EH (cell line): ENCODE measurements around the gene DRGX.

Experiments
- DNase-seq: peaks from one replicate; pipeline ENCODE4 v3.0.0-alpha.2; 2015; ENCODE audit warnings: low read depth

DRGX gene

DNA sequence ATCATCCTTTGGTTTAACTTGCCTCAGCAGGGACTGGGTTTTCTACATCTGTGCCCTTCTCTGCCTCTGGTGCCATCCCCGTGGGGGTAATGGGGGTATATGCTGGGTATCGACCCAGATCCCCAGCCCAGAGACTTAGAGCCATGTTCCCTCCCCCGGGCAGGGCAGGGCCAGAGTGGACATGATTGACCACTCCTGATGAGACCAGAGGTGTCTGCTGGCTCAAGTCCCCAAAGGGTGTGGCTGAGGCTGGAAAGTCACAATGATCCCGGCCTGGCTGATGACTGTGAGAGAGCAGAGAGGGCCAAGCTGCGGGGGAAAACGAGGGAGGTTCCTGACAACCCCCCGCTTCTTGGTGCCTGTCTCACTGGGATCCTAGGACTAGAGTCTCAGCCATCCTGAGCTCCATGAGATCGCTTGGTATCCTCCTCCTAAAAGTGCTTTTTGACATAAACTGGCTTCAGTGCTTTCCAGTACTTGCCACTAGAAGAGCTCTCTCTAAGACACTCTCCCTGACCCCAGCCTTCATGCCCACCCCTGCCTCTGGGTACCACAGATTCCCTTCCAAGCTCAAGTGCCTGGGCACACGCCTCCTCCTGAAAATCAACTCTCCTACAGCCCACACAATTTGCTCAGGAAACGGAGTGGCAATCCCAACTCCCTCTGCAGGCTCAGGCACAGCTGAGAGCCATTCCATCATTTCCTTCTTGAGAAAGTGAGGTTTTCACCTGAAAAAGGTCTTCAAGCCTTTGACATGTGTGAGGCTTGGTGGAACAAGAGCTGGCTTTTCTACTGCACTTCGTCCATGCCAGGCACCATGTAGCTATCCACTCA lies 33.9 kb downstream of the DRGX start:
- no peak for DNase-seq

DNA sequence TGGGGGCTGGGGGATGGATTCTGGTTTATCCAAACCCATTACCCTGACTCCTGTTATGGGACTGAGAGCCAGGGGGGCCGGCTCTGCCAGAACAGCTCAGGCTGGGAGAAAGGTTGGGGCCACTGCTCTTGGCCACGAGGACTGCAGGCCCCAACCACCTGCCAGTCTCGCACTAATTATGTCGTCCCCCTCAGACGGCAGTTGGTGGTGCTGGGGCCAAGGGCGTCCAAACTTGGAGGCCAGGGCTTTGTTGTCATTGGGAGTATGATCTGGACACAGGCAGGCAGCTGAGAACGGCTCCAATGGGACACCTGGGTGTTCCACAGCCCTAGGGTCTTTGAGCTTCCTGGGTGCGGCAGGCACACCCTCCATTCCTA lies 34.7 kb downstream of the DRGX start:
- DNase-seq: no peak

DNA sequence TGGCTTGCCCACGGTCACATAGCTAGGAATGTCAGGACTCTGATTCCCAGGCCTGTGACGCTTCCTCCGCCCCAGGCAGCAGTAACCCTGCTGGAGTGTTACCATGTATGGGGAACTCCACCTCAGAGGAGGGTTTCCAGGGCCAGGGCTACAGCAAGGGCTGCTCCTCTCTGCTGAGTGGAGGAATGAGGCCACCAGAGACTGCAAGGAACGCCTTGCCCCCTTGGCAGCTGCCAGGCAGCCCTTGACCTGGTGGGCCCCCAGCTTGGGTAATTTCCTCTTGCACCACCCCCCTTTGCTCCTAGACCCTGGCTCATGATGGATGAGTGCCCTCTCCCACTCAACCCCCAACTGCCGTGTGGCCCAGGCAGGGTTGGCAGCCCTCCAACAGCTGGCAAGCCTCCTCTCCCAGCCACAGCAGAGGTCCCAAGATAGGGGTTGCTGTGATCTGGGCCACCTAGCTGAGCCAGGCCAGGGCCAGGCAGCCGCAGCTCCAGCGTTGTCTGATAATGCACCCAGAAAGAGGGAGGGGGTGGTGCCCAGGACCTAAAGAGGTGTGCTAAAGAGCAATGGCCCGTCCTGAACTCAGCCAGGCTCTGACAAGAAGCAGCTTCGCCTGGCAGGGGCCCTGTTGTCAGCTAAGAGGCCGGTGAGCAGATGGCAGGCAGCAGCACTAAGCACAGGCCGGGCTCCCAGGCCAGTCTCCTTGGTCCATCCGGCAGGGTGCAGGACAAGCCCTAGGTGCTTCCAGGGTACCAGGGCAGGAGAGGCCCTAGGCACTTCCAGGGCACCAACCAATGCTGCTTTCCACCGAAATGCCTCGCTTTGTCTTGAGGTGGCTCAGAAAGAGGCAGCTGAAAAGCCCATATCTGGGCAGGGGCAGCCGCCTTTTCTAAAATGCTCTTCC lies 35.4 kb downstream of the DRGX start:
- peak; percentile 81 for DNase-seq

DNA sequence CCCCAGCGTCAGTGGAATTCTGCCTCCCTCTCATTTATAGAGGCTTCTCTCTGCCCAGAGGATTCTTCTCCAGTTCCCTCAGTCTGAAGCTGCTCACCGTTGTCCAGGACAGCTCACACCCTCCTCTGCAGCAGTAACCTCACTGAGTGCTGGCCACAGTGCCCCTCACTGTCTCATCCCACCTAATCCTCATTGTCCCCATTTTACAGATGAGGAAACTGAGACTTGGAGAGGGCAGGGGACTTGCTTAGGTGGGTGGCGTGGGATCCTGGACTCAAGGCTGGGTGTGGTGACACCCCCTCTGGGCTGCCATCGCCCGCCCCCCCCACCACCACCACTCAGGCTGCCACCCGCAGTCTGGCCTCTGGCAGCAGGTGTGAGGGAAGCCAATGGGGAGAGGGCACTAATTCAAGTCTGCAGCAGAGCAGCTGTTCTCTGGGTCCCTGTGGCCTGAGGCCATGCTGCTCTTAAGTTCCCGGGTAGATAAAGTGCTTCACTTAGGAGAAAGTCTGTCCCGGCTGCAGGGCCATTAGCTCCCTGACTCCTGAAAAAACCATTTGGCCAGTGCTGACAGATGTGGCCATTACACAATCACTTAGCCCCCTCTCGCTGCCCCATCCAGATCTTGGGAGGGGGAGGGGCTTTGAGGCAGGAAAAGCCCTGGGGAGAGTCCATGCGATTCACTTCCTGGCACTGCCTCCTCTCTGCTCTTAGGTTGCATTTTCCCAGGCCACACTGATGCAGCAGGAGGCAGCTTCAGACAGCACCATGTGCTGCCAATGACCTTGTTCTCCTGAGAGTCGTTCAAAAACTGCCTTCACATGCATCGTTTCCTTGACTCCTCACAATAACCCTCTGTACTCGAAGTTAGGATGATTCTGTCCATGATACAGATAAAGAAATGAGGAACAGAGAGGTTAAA lies 36.3 kb downstream of the DRGX start:
- peak; percentile 78 for DNase-seq

DNA sequence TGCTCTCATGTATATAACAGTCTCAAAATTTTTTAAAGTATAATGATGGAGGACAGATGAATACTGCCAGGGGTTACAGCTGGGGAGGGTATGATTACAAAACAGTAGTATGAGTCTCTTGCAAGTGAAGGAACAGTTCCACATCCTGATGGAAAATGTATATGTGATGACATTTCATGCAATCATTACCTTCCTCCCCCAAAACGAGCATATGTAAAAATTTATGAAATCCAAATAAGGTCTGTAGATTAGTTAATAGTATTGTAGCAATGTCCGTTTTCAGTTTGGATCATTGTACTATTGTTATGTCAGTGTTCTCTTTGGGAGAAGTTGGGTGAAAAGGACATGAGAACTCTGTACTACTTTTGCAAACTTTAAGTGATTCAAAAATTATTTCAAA lies 38.0 kb downstream of the DRGX start:
- DNase-seq: no peak

DNA sequence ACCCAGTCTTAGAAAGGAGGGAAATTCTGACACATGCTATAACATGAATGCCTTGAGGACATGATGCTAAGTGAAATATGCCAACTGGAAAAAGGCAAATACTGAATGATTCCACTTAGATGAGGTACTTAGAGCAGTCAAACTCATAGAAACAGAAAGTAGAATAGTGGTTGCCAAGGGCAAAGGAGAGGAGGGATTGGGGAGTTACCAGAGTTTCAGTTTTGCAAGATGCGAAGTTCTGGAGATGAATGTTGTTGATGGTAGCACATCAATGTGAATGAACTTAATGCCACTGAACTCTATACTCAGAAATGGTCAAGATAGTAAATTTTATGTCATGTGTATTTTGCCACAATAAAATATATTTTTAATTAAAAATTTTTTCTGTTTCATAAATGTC lies 38.9 kb downstream of the DRGX start:
- no peak for DNase-seq

DNA sequence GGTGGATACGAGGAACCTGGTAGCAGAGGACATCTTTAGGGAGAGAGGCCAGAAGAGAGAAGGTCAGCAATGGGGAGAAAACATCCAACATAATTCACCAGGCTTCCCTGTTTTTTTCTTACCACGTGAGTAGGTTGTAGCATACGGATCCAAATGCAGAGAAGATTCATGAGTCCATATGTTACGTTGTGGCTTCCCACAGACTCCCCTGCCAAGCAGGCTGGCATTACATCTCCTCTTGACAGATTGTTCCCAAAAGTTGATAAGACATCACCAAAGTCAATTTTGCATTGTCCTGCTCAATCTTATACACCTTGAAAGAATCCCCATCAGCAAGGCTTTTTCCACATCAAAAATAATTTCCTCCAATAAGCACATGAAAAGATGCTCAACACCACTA lies 39.7 kb downstream of the DRGX start:
- no peak for DNase-seq

DNA sequence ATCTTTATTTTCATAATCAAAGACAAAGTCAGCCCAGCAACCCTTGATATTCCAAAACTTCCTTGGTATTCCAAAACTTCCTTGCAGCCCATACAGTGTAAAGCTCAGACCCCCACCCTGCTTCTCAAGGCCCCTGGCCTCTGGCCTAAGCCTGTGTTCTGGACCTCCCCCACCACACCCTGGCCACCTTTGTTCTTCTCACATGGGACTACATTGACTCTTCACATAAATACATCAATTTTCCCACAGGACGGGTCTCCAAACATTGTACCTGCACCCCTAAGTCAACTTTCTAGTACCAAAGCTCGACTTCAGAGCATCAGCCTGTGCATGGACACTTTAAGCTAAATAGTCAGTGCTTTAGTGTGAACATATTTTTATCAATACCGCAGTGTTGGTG lies 40.7 kb downstream of the DRGX start:
- DNase-seq: no peak

DNA sequence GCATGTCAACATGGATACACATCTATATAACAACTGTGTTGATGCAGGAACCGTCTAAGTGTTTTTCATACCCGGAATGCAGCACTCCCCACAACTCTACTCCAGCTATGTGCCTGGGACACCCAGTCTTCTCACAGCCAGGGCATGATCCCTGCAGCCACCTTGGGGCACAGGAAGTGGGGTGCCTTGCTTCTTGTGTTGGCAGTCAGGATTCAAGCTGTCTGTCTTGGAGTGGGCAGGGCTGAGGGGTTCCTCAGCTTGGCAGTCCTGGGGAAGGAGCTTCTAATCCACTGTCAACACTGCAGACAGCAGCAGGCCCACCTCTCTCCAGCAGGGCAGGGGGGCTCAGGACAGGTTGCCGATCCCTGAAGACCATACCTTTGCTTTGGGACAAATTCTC lies 41.3 kb downstream of the DRGX start:
- DNase-seq: no peak

DNA sequence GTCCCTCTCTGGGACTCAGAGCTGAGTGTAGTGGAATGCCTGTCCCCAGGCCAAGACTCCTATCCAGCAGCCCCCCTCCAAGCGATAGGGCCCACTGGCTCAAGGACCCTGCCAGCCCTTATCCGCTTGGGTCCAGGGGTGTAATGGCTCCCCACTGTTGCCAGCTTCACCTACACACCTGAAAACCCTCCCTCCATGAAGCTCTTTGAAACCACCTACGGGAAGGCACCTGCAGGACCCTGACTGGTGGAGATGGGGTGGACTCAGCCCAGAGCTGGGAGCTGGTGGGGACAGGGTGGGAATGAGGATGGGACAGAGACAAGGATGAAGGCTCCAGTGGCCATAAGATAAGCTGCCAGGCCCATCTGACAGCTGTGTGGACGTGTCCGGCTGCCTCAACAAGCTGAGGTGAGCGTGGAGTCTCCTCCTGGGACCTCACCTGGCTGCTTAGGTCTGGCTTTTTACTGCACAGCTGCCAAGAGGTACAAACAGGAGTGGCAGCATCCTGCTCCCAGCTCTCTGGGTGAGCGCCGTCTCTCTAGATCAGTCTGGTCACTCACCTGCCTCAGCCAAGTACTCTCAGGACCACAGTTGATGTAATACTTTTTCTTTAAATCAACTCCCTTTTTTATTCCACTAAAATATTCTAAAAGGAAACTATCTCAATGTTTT lies 41.9 kb downstream of the DRGX start:
- DNase-seq: no peak

DNA sequence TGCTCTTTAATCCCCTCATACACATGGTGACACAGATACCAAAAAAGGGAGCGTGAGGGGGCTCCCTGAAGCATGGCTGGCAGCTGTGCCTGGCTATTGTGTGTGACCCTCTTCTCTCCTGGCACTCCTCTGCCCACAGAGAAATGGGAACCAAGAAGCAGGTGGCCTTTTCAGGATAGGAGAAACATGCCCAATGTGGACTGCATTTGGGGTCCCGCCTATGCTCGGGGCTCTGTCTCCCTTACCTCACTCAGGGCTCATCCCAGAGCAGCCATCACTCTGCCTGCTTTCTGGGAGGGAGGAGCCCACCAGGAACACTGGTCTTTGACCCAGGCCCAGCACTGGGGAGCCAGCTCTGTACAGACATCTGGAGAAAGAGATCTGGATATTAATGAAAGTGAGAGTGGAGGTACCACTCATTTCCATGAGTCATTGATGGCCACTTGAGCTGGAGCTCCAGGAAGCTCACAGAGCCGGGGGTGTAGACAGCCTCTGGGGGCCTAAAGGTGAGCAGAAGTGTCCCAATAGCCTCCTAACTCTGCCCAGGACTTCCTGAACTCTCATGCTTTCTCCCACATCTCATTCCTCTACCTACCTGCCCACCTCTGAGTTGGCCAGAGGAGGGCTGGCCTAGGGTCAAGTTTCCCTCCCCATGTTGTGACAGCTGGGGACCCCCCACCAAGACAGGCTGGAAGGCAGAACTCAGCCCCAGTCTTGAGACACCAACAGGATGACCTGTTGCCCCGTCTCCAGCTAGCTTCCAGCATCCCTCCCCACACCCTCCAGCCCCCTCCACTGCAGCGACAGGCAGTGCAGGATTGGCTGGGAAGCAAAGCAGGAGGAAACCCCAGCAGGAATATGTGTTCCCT lies 42.6 kb downstream of the DRGX start:
- no peak for DNase-seq

DNA sequence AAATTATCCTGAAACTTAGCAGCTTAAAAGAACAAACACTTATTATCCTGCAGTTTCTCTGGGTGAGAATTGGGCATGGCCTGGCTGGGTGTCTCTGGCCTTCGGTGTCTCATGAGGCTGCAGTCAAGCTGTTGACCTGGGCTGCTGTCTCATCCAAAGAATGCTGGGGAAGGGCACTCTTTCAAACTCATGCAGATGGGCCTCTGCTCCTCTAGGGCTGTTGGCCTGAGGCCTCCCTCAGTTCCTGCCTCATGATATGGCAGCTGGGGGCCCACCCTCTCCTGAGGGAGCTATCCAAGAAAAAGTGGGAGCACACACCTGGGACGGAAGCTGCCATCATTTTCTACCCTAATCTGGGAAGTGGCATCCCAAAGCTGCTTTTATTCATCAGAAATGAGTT lies 43.6 kb downstream of the DRGX start:
- DNase-seq: no peak

DNA sequence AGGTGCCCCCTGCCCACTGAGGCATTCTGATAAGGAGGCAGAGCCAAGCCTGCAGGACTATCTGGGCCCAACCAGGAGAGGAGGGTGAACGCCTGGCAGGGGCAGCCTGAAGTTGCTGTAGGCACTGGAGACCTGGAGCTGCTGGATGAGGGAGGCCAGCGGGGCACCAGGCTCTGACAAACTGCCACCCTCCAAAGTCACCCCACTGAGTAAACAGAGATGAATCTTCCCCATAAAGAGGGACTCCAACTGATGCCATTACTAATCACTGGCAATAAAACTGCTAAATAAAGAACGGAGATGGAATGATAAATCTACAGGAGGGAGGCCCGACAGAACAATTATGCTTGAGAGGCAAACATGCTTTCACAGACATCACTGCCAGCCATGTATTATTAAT lies 44.2 kb downstream of the DRGX start:
- no peak for DNase-seq

DNA sequence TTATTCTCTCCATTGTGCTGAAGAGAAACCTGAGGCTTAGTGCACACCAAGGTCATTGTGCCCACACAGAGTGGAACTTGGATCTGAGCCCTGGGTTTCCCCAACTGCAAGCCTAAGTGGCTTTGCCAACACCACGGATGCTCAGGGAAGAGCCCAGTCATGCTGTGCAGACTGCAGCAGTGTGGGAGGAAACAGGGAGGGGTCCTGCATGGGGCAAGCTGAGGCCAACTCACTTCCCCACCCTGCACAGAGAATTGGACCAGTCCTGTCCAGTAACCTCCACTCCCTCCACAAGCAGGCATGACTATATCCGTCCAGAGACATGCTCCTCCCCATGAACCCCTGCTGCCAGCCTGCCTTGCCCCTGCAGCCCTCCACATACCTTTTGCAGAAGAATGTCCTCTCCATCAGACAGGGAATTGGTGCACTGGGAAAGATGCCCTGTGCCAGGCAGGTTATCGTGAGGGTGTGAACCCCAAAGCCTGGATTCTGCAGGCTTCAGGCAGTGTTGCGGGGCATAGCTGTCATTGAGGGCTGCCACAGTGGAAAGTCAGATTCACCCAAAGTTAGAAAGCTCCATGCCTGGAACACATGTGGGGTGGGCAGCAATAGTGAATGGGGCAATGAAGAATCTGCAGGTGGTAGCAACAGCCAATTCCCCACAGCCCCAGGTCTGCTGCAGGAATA lies 44.9 kb downstream of the DRGX start:
- DNase-seq: no peak

DNA sequence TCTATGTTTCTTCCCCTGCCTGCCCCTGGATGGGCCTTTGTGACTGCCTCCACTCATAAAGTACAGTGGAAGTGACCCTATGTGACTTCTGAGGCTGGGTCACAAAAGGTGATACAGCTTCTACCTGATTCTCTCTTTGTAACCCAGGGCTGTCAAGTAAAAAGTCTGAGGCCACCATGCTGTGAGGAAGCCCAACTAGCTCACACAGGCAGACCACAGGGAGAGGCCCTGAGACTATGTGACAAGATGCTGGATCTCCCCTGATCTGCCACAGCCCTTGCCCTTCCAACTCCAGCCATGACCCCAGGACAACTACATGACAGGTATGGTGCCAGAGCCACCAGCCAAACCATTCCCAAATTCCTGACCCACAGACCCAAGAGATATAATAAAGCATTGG lies 45.8 kb downstream of the DRGX start:
- DNase-seq: no peak

DNA sequence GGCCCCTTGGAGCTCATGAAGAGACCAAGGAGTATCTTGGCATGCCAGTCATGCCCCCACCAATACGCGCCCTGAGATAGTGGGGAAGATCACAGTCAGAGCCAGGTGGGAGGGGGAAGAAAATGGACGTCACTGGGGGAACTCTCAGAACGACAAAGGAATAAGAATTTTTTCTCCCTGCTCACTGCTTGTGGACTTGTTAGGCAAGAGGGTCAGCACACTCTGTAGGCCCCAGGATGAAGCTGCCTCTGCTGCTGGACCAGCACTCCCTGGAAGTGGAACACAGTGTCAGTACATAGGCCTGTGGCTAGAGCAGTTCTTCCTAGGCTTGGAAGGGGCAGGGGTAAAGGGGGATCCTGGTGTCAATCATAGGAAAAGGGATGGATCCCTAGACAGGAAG lies 46.5 kb downstream of the DRGX start:
- DNase-seq: no peak

DNA sequence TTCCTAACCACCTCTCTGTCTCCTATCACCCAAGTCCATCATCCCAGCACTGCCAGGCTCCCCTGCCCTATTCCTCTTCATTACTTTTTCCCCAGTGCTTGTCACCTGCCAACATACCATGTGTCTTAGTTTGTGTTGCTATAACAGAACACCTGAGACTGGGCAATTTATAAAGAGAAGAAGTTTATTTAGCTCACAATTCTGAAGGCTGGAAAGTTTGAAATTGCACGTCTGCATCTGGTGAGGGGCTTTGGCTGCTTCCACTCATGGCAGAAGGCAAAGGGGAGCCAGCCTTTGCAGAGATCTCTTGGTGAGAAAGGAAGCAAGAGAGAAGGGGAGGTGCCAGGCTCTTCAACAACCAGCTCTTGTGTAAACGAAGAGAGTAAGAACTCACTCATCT lies 47.3 kb downstream of the DRGX start:
- no peak for DNase-seq

DNA sequence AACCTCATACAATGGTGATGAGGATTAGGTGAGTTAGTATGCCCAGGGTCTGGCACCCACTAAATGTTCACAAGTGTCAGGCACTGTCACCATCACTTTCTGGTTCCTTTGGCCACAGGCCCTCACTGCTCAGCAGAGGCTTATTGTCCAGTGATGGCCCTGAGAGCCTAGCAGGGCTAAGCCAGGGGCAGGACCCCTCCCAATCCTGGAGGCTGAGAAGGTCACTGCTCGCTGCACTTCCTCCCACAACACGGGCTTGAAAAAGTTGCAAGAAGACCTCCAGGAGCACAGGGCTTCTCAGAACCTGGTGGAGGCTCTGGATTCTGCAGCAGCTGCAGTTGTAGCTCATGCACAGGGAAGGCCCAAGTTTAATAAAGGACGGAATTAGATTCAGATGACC lies 48.1 kb downstream of the DRGX start:
- no peak for DNase-seq

DNA sequence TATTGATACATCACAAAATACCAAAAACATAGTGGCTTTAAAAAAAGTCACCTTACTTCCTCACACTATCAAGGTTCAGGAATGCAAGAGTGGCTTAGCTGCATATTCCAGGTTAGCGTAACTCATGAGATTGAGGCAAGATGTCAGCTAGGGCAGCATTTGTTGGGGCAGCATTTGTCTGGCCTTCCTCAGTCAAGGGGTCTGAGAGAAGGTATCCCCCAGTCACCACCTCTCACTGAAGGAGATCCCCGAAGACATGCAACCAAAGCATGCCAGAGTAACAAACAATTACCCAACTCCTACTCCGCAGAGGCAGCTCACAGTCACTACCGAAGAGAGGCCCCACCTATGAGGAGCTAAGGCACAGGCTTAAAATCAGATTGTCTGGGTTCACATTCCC lies 48.5 kb downstream of the DRGX start:
- no peak for DNase-seq

DNA sequence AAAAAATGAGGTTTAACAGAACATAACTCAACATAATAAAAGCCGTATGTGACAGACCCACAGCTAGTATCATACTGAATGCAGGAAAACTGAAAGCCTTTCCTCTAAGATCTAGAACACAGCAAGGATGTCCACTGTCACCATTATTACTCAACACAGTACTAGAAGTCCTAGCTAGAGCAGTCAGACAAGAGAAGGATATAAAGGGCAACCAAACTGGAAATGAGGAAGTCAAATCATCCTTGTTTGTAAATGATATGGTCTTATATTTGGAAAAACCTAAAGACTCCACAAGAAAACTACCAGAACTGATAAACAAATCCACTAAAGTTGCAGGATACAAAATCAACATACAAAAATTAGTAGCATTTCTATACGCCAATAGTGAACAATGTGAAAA lies 51.0 kb downstream of the DRGX start:
- no peak for DNase-seq
